Naive thymus-derived CD8-positive, alpha-beta T cell (primary cell): Measurements from ENCODE around the gene QRICH1. TPM values are rescaled to one million over a fixed set of nuclear protein-coding genes. Genes with fewer than 3 reads are reported as not detected.

Experiments used
- ATAC-seq, 2 donors: fragments of 150-1000 bp; cut with Tn5 transposase in 1 of 2; sonication (Bioruptor Pico), chemical (Tn5 transposase) in 1 of 2; 1 replicate in 1 of 2; 2 replicates in 1 of 2; pipeline ENCODE4 v1.10.0; 2021; ENCODE audit warnings: mild to moderate bottlenecking in 2 of 2, moderate library complexity in 2 of 2
- POLR2A ChIA-PET: fragments of 350-600 bp; sonication (Branson Sonifier 250); formaldehyde crosslinking; loops from one replicate; lab custom pipeline; 2021; ENCODE audit warnings: antibody characterized with exemption; lab: Charles Lee
- DNase-seq, 10 donors: peaks; one replicate each; pipeline versions ENCODE4 v3.0.0 to v3.0.0-alpha.2; 2020 to 2022
- H3K27ac Mint-ChIP-seq, 10 donors: one replicate each; pipeline ENCODE4 v1.8.0; 2020 to 2022; ENCODE audit warnings: mild to moderate bottlenecking in 10 of 10, mixed read lengths in 10 of 10, moderate library complexity in 4 of 10, inconsistent platforms in 1 of 10
- H3K27me3 Mint-ChIP-seq, 5 donors: one replicate each; pipeline ENCODE4 v1.8.0; 2021 to 2022; ENCODE audit warnings: mixed read lengths in 5 of 5
- H3K36me3 Mint-ChIP-seq, 3 donors: one replicate each; pipeline ENCODE4 v1.8.0; 2020 to 2022; ENCODE audit warnings: mixed read lengths in 3 of 3, mild to moderate bottlenecking in 2 of 3, inconsistent platforms in 1 of 3
- H3K4me1 Mint-ChIP-seq, 4 donors: one replicate each; pipeline ENCODE4 v1.8.0; 2021 to 2022; ENCODE audit warnings: mixed read lengths in 4 of 4
- H3K4me3 Mint-ChIP-seq, 10 donors: one replicate each; pipeline ENCODE4 v1.8.0; 2020 to 2022; ENCODE audit warnings: mild to moderate bottlenecking in 10 of 10, mixed read lengths in 10 of 10, moderate library complexity in 6 of 10, inconsistent platforms in 1 of 10
- H3K9me3 Mint-ChIP-seq, 9 donors: one replicate each; pipeline ENCODE4 v1.8.0; 2020 to 2022; ENCODE audit warnings: mixed read lengths in 9 of 9, mild to moderate bottlenecking in 3 of 9, inconsistent platforms in 1 of 9, moderate library complexity in 1 of 9
- polyA plus RNA-seq, 3 donors: library from polyadenylated mRNA; unstranded; fragments of 300-500 nt; fragmentation: Illumina TruSeq; gene quantifications; one replicate each; pipeline ENCODE4 v1.2.3, GENCODE V29; 2021
- total RNA-seq, 8 experiments: library from RNA in 2 of 8; stranded (reverse) in 2 of 8; gene quantifications; one replicate each; pipeline ENCODE4 v1.2.3 and lab custom pipeline; 2021 to 2026

Gene QRICH1
- total and polyA plus RNA-seq, 5 experiments from 2014 or later, result 13.6 to 196 (median 23.6) TPM

GRCh38 chr3:49028673-49029562, 65.0 kb downstream of the QRICH1 start, which contains the start of gene IMPDH2:
TSS of gene IMPDH2 (minus strand) at chr3:49029398. CDS start at chr3:49029350, 48 bp downstream.
- Mint-ChIP-seq H3K4me1 (peaks cover 19 to 45% (median 38%) of the 10 kb centered on the region in 4 donors), H3K36me3 (peaks cover 0 to 65% (median 9%) of the 10 kb centered on the region in 3 donors)

DNA sequence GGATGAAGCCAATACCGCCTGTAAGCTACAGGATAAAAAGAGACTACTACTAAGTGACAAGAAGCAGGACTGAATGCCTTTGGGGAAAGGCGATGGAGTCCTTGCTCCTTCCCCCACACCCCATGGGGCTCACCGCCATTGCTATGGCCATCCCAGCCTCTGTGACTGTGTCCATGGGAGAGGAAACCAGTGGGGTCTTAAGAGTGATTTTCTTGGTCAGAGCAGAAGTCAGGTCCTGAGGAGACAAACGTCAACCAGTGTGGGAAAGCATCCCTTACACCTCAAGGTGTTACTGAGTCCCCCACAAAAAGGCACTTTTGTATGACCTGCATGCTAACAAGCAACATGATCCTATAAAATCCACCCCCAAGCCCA, 65.6 kb downstream of the QRICH1 start:
- POLR2A ChIA-PET, result interaction anchor here (0.6 to 10.8 kb wide), 7 partner anchors 10 to 311 kb away, joined by 3 to 194 read pairs (median 4); partner anchors contain the start of genes DALRD3, IP6K2, P4HTM and WDR6
- peaks cover 0 to 66% (median 9%) of the 10 kb centered on the region in 3 donors for H3K36me3 Mint-ChIP-seq
- H3K27ac Mint-ChIP-seq, result peak overlapping the region; percentile 93 to 100 (median 99)
- peak overlapping the region; percentile 87 to 96 (median 96) for H3K4me3 Mint-ChIP-seq
- H3K4me1 Mint-ChIP-seq, result peaks cover 19 to 51% (median 43%) of the 10 kb centered on the region in 4 donors
- DNase-seq (no peak), ATAC-seq (no peak)
- no peaks in the 10 kb centered on the region for H3K9me3 Mint-ChIP-seq
- no peaks in the 10 kb centered on the region for H3K27me3 Mint-ChIP-seq

More at GRCh38 chr3:49028673-49029562, 65.0 kb downstream of the QRICH1 start, which contains the start of gene IMPDH2:
- ATAC-seq (peak; percentile 92 to 93), DNase-seq (peak; percentile 88 to 95 (median 92))
- Mint-ChIP-seq H3K4me3 (peak within 1 kb of the TSS; percentile 87 to 96 (median 96)), H3K27me3 (no peaks in the 10 kb centered on the region), H3K27ac (peak within 1 kb of the TSS; percentile 93 to 100 (median 99)), H3K9me3 (no peaks in the 10 kb centered on the region)
- POLR2A ChIA-PET, result interaction anchor here (0.6 to 10.8 kb wide), 14 partner anchors 9 to 1036 kb away, joined by 3 to 194 read pairs (median 4); partner anchors contain the start of genes ARIH2, DALRD3, IP6K2 and KLHDC8B

- H3K27me3 Mint-ChIP-seq, result no peaks in the 10 kb centered on the region
- H3K4me3 Mint-ChIP-seq, result peak overlapping the region in 4 of 10 donors; percentile 28 to 95 (median 76)
- H3K9me3 Mint-ChIP-seq, result no peaks in the 10 kb centered on the region
- H3K36me3 Mint-ChIP-seq, result peaks cover 0 to 62% (median 9%) of the 10 kb centered on the region in 3 donors
- POLR2A ChIA-PET, result interaction anchor here (0.6 to 10.8 kb wide), 4 partner anchors 9 to 58 kb away, joined by 4 to 194 read pairs (median 60); partner anchors contain the start of genes DALRD3, P4HTM and WDR6
- peak overlapping the region; percentile 11 to 99 (median 73) for H3K27ac Mint-ChIP-seq
- DNase-seq (no peak), ATAC-seq (no peak)
- peaks cover 21 to 58% (median 49%) of the 10 kb centered on the region in 4 donors for H3K4me1 Mint-ChIP-seq
Measured at GRCh38 chr3:49027634-49028033, 66.2 kb downstream of the QRICH1 start.

DNA sequence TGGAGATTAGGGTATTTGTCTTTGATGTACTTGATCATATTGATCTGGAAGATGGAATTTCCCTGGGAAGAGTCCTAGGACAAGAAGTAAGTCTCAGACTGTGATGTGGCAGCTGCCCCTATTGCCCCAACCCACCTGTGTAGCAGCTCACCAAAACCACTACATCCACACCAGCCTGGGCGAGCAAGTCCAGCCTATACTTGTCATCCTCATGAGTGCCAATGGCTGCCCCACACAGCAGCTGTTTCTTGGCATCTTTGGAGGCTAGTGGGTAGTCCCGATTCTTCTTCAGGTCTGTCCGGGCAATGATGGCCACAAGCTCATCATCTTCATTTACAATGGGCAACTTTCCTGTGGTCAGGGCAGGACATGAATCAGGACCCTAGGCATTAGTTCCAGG, 67.3 kb downstream of the QRICH1 start:
- peaks cover 0 to 52% (median 3%) of the 10 kb centered on the region in 3 donors for H3K36me3 Mint-ChIP-seq
- ATAC-seq, result no peak

GRCh38 chr3:49025793-49026520, 67.9 kb downstream of the QRICH1 start:
- Mint-ChIP-seq H3K4me3 (peak overlapping the region in 4 of 10 donors; percentile 28 to 51 (median 34)), H3K4me1 (peaks cover 25 to 68% (median 54%) of the 10 kb centered on the region in 4 donors), H3K27me3 (peaks cover 0 to 1% (median 0%) of the 10 kb centered on the region in 5 donors), H3K27ac (peak overlapping the region; percentile 6 to 75 (median 42)), H3K36me3 (peaks cover 0 to 46% (median 1%) of the 10 kb centered on the region in 3 donors), H3K9me3 (no peaks in the 10 kb centered on the region)
- POLR2A ChIA-PET, result interaction anchor here (2.4 to 10.8 kb wide), 3 partner anchors 11 to 37 kb away, joined by 9 to 194 read pairs (median 67); partner anchors contain the start of genes P4HTM and WDR6
- DNase-seq (peak in 1 of 10 donors; percentile 36), ATAC-seq (no peak)

More for the DNA sequence above, 67.3 kb downstream of the QRICH1 start:
- H3K27me3 Mint-ChIP-seq, result no peaks in the 10 kb centered on the region
- peak overlapping the region in 7 of 10 donors; percentile 27 to 99 (median 56) for H3K27ac Mint-ChIP-seq
- peak overlapping the region in 3 of 10 donors; percentile 29 to 37 (median 31) for H3K4me3 Mint-ChIP-seq
- peak in 1 of 10 donors; percentile 59 for DNase-seq
- POLR2A ChIA-PET, result interaction anchor here (2.4 to 10.8 kb wide), 3 partner anchors 12 to 38 kb away, joined by 9 to 194 read pairs (median 67); partner anchors contain the start of genes P4HTM and WDR6
- H3K9me3 Mint-ChIP-seq, result no peaks in the 10 kb centered on the region
- peaks cover 23 to 62% (median 51%) of the 10 kb centered on the region in 4 donors for H3K4me1 Mint-ChIP-seq

- Mint-ChIP-seq H3K27ac (peak overlapping the region in 7 of 10 donors; percentile 29 to 75 (median 38)), H3K27me3 (peaks cover 0 to 1% (median 0%) of the 10 kb centered on the region in 5 donors), H3K4me1 (peaks cover 25 to 73% (median 57%) of the 10 kb centered on the region in 4 donors), H3K4me3 (peak overlapping the region in 2 of 10 donors; percentile 28 to 51), H3K36me3 (peaks cover 0 to 38% (median 1%) of the 10 kb centered on the region in 3 donors), H3K9me3 (no peaks in the 10 kb centered on the region)
- POLR2A ChIA-PET, result interaction anchor here (0.6 to 10.8 kb wide), 6 partner anchors 10 to 253 kb away, joined by 4 to 278 read pairs (median 40); partner anchors contain the start of genes P4HTM and WDR6
- DNase-seq (peak in 1 of 10 donors; percentile 60), ATAC-seq (no peak)
Measured at GRCh38 chr3:49025005-49025792, 68.7 kb downstream of the QRICH1 start.

DNA sequence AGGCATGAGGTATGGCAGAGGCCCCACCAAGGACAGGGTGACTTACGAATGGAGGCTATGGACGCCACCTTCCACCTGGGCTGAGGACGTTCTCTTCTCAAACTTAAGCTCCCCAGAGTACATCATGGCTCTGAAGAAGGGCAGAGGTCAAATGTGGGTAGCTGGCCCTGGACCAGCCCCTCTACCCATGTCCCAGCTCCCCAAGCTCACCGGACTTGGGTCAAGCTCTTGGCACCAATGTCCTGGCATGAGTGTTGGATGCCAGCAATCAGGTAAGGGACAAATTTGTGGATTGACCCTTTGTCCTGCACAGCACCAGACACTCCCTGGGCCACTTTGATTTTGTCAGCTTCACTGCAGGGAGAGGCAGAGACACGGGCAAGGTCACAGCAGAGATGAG, 69.4 kb downstream of the QRICH1 start:
- POLR2A ChIA-PET, result interaction anchor here (0.5 to 10.8 kb wide), 7 partner anchors 9 to 253 kb away, joined by 3 to 278 read pairs (median 6); partner anchors contain the start of genes P4HTM, QRICH1 and WDR6
- Mint-ChIP-seq H3K36me3 (peaks cover 0 to 37% (median 1%) of the 10 kb centered on the region in 3 donors), H3K4me1 (peaks cover 24 to 74% (median 61%) of the 10 kb centered on the region in 4 donors), H3K27me3 (peaks cover 0 to 1% (median 0%) of the 10 kb centered on the region in 5 donors), H3K4me3 (peak overlapping the region in 4 of 10 donors; percentile 33 to 99 (median 92)), H3K9me3 (no peaks in the 10 kb centered on the region), H3K27ac (peak overlapping the region in 2 of 10 donors; percentile 33 to 47)
- no peak for ATAC-seq
- DNase-seq, result peak in 1 of 10 donors; percentile 41

DNA sequence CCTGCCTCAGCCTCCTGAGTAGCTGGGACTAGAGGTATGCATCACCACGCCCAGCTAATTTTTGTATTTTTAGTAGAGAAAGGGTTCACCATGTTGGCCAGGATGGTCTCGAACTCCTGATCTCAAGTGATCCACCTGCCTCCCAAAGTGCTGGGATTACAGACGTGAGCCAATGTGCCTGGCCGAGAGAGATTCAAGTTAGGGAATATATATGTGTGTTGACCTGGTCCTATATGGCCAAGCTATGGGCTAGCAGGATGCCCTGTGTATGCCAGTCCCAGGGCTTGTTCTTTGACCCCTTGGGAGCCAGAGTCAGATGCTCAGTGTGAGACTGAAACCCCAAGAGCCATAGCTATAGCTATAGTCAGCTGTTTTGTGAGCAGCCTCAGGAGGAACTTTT, 70.1 kb downstream of the QRICH1 start:
- peak overlapping the region; percentile 61 to 99 (median 93) for H3K4me3 Mint-ChIP-seq
- DNase-seq (peak in 1 of 10 donors; percentile 8), ATAC-seq (no peak)
- POLR2A ChIA-PET, result interaction anchor here (0.5 to 10.8 kb wide), 8 partner anchors 10 to 490 kb away, joined by 3 to 278 read pairs (median 6); partner anchors contain the start of genes P4HTM, QRICH1 and WDR6
- H3K36me3 Mint-ChIP-seq, result peaks cover 0 to 35% (median 1%) of the 10 kb centered on the region in 3 donors
- H3K27me3 Mint-ChIP-seq, result peaks cover 0 to 1% (median 0%) of the 10 kb centered on the region in 5 donors
- H3K9me3 Mint-ChIP-seq, result no peaks in the 10 kb centered on the region
- H3K4me1 Mint-ChIP-seq, result peaks cover 19 to 67% (median 60%) of the 10 kb centered on the region in 4 donors
- peak overlapping the region in 7 of 10 donors; percentile 55 to 98 (median 73) for H3K27ac Mint-ChIP-seq

GRCh38 chr3:49022688-49023171, 71.1 kb downstream of the QRICH1 start:
- Mint-ChIP-seq H3K36me3 (peaks cover 0 to 32% (median 1%) of the 10 kb centered on the region in 3 donors), H3K4me1 (peaks cover 12 to 61% (median 53%) of the 10 kb centered on the region in 4 donors), H3K27me3 (peaks cover 0 to 1% (median 0%) of the 10 kb centered on the region in 5 donors), H3K27ac (peak overlapping the region; percentile 88 to 99 (median 98)), H3K4me3 (peak overlapping the region; percentile 90 to 99 (median 94)), H3K9me3 (no peaks in the 10 kb centered on the region)
- no peak for DNase-seq
- ATAC-seq, result no peak
- POLR2A ChIA-PET, result interaction anchor here (0.5 to 10.8 kb wide), 18 partner anchors 8 to 793 kb away, joined by 3 to 278 read pairs (median 8); partner anchors contain the start of genes ARIH2, DAG1, KLHDC8B and NICN1
